ENCODE measurements around the gene TMC1.

The TMC1 gene

GRCh38 chr9:72599874-72600534, 78.6 kb downstream of the TMC1 start:
- no peak for DNase-seq (ENCODE audit: insufficient read length, low spot score)
- FAIRE-seq, result no peak

- DNase-seq (ENCODE audit: insufficient read length, low spot score) (no peak), FAIRE-seq (no peak)
Measured at GRCh38 chr9:72600671-72601070, 79.3 kb downstream of the TMC1 start.

GRCh38 chr9:72601615-72602014, 80.2 kb downstream of the TMC1 start:
- DNase-seq (ENCODE audit: insufficient read length, low spot score) (no peak), FAIRE-seq (no peak)

GRCh38 chr9:72612449-72612848, 91.0 kb downstream of the TMC1 start:
- FAIRE-seq (no peak), DNase-seq (ENCODE audit: insufficient read length, low spot score) (no peak)

- DNase-seq (ENCODE audit: insufficient read length, low spot score) (no peak), FAIRE-seq (no peak)
Measured at GRCh38 chr9:72614067-72614466, 92.7 kb downstream of the TMC1 start.

- FAIRE-seq, result no peak
Measured at GRCh38 chr9:72615931-72616330, 94.5 kb downstream of the TMC1 start.

GRCh38 chr9:72618811-72619210, 97.4 kb downstream of the TMC1 start:
- DNase-seq (ENCODE audit: insufficient read length, low spot score), result no peak
- FAIRE-seq, result no peak

More at GRCh38 chr9:72615931-72616330, 94.5 kb downstream of the TMC1 start:
- DNase-seq (ENCODE audit: insufficient read length, low spot score), result no peak

- DNase-seq (ENCODE audit: insufficient read length, low spot score), result no peak
- FAIRE-seq, result no peak
Measured at GRCh38 chr9:72622186-72622585, 100.8 kb downstream of the TMC1 start.

GRCh38 chr9:72623156-72623555, 101.7 kb downstream of the TMC1 start:
- FAIRE-seq (no peak), DNase-seq (ENCODE audit: insufficient read length, low spot score) (no peak)

GRCh38 chr9:72627147-72627546, 105.7 kb downstream of the TMC1 start:
- no peak for DNase-seq (ENCODE audit: insufficient read length, low spot score)
- FAIRE-seq, result no peak

- DNase-seq (ENCODE audit: insufficient read length, low spot score), result no peak
Measured at GRCh38 chr9:72627956-72628540, 106.6 kb downstream of the TMC1 start.

GRCh38 chr9:72633966-72634365, 112.6 kb downstream of the TMC1 start:
- no peak for FAIRE-seq

More at GRCh38 chr9:72627956-72628540, 106.6 kb downstream of the TMC1 start:
- no peak for FAIRE-seq

GRCh38 chr9:72635197-72635596, 113.8 kb downstream of the TMC1 start:
- FAIRE-seq (no peak), DNase-seq (ENCODE audit: insufficient read length, low spot score) (no peak)

More at GRCh38 chr9:72633966-72634365, 112.6 kb downstream of the TMC1 start:
- DNase-seq (ENCODE audit: insufficient read length, low spot score), result no peak

GRCh38 chr9:72636621-72637020, 115.2 kb downstream of the TMC1 start:
- FAIRE-seq, result no peak
- no peak for DNase-seq (ENCODE audit: insufficient read length, low spot score)

- DNase-seq (ENCODE audit: insufficient read length, low spot score) (no peak), FAIRE-seq (no peak)
Measured at GRCh38 chr9:72643651-72644050, 122.2 kb downstream of the TMC1 start.

- FAIRE-seq, result no peak
- no peak for DNase-seq (ENCODE audit: insufficient read length, low spot score)
Measured at GRCh38 chr9:72646061-72646460, 124.7 kb downstream of the TMC1 start.

GRCh38 chr9:72648324-72649126, 127.1 kb downstream of the TMC1 start:
- DNase-seq (ENCODE audit: insufficient read length, low spot score), result no peak
- FAIRE-seq, result no peak

- DNase-seq (ENCODE audit: insufficient read length, low spot score) (no peak), FAIRE-seq (no peak)
Measured at GRCh38 chr9:72649127-72649442, 127.7 kb downstream of the TMC1 start.

- DNase-seq (ENCODE audit: insufficient read length, low spot score) (no peak), FAIRE-seq (no peak)
Measured at GRCh38 chr9:72650206-72650605, 128.8 kb downstream of the TMC1 start.

- no peak for FAIRE-seq
- DNase-seq (ENCODE audit: insufficient read length, low spot score), result no peak
Measured at GRCh38 chr9:72656021-72656420, 134.6 kb downstream of the TMC1 start.

GRCh38 chr9:72657023-72657422, 135.6 kb downstream of the TMC1 start:
- no peak for DNase-seq (ENCODE audit: insufficient read length, low spot score)
- no peak for FAIRE-seq

GRCh38 chr9:72658703-72659102, 137.3 kb downstream of the TMC1 start:
- no peak for FAIRE-seq
- no peak for DNase-seq (ENCODE audit: insufficient read length, low spot score)
